ENCODE results near the gene EPHA7.

- TF ChIP-seq CTCF (conservative IDR thresholded peaks at IDR 0.05; ENCODE audit: low read depth, low read length) = no peak
- no peak for TF ChIP-seq EZH2 (IDR thresholded peaks at IDR 0.05; ENCODE audit: borderline replicate concordance, low read depth, low read length, poor library complexity, severe bottlenecking)
These were observed 34.6 kb upstream of the EPHA7 start for GRCh38 chr6:93453956-93454355.

All from A673 (cell line).